Ovary (tissue), 9 donors: ENCODE measurements around the gene TMEM169. TPM values are rescaled to one million over a fixed set of nuclear protein-coding genes. Genes with fewer than 3 reads are reported as not detected.

ENCODE experiments used
- DNase-seq, 5 donors: peaks; one replicate each; pipeline ENCODE4 v3.0.0-alpha.2; 2019 to 2020
- H3K27ac ChIP-seq, 2 donors: fragments of 200-600 bp; one replicate each; pipeline versions ENCODE4 v1.5.1 to v1.8.0; 2019 to 2022
- H3K27me3 ChIP-seq: fragments of 200-600 bp; one replicate; pipeline ENCODE4 v1.8.0; 2022
- H3K36me3 ChIP-seq: fragments of 200-600 bp; sonication (generic); one replicate; pipeline ENCODE4 v1.5.1; 2019
- H3K4me1 ChIP-seq: one replicate; pipeline ENCODE4 v1.8.1; 2013; ENCODE audit warnings: mild to moderate bottlenecking, moderate library complexity; ENCODE audit not compliant: insufficient read depth
- H3K4me3 ChIP-seq: fragments of 200-600 bp; sonication (generic); one replicate; pipeline ENCODE4 v1.5.1; 2017
- H3K9me3 ChIP-seq, 2 donors: fragments of 200-600 bp in 1 of 2; sonication (generic) in 1 of 2; one replicate each; pipeline versions ENCODE4 v1.5.1 to v1.8.1; 2013 to 2019; ENCODE audit warnings: mild to moderate bottlenecking in 1 of 2, moderate library complexity in 1 of 2
- CTCF ChIP-seq, 3 donors: fragments of 450-650 bp in 2 of 3; fragments of 200-600 bp in 1 of 3; IDR thresholded peaks; one replicate each; pipeline versions ENCODE4 v1.5.1 to v1.8.0; 2016 to 2022; ENCODE audit warnings: antibody characterized with exemption in 3 of 3, mild to moderate bottlenecking in 1 of 3
- EP300 ChIP-seq: sonication (generic); formaldehyde crosslinking; IDR thresholded peaks from one replicate; pipeline ENCODE4 v1.6.1; 2017; ENCODE audit warnings: antibody characterized with exemption
- POLR2A ChIP-seq: fragments of 450-650 bp; IDR thresholded peaks from one replicate; pipeline ENCODE4 v1.6.1; 2017; ENCODE audit warnings: antibody characterized with exemption, mild to moderate bottlenecking, moderate library complexity
- WGBS, 3 donors: extraction: QIAGEN DNeasy Blood & Tissue Kit in 1 of 3; methylation state at CpG; one replicate each; pipeline versions ENCODE4 v1.1.5 to v1.1.7; 2013 to 2017; 5-methylcytosine and 5-hydroxymethylcytosine counted together
- intact Hi-C, 4 donors: fragments of 100-400 bp; cut with DNase I; formaldehyde crosslinking; loops; one replicate each; pipeline versions ENCODE4 v1.11.0 to v1.15.1; 2022 to 2023
- polyA plus RNA-seq, 2 donors: library from polyadenylated mRNA; stranded (reverse); fragments of 200-250 nt in 1 of 2; fragments of 350-450 nt in 1 of 2; fragmentation: Illumina TruSeq in 1 of 2; extraction: RNeasy Lipid Tissue Mini Kit (QIAGEN cat#74804) in 1 of 2; gene quantifications; one replicate each; pipeline ENCODE4 v1.2.3, GENCODE V29; 2013 to 2014
- total RNA-seq, 7 donors: library from RNA; depleted of rRNA in 2 of 7; stranded (reverse); fragments of >200 nt in 2 of 7; fragmentation: NEBNext Ultra II Directional in 3 of 7; extraction: Animal tissue kit (Norgen Biotek cat#: 25700) in 3 of 7; gene quantifications; one replicate each; pipeline versions ENCODE4 v1.1.0 to v1.2.4, GENCODE V29; 2016 to 2023
- donor health status: DM: no; HTN: no; CAD: no; lungs with moderate emphysema.
- donor health status: DM: no; HTN: no; CAD: no.
- donor health status: Bipolar disorder and iron deficiency.
- donor health status: DM: yes; HTN: yes; CAD: no.
- donor health status: DM: no; HTN: no; CAD: no.
- donor health status: DM: yes; HTN: yes; CAD: no.

The TMEM169 gene
- total and polyA plus RNA-seq, 9 donors: 0.24 to 0.79 (median 0.37) TPM

DNA sequence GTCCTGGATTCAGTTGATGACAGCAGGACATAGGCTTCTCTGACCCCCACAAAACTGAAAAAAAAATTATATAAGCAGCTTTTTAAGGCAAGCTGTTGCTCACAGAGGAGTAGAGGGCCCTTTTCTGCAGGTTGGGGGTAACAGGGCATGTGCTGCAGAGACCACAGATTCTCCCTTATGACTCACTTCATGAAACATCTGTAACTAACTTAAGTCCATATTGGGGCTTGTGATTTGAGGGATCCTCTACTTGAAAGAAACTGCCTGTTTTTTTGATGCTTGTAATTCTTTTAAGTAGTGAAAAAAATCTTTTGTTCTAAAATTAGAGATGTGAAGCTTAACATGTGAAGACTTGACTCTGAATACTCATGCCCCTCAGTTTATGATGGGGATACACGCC, 60.8 kb downstream of the TMEM169 start:
- 92 to 95% (median 95%) methylated on average over 1 of the region's 1 CpG for WGBS, 3 donors
- H3K4me3 ChIP-seq: no peak overlapping the region
- intact Hi-C loops: no loop called here
- no peaks in the 10 kb centered on the region for H3K9me3 ChIP-seq
- H3K27ac ChIP-seq: no peak overlapping the region
- H3K27me3 ChIP-seq: no peaks in the 10 kb centered on the region
- no peak for DNase-seq
- H3K36me3 ChIP-seq: no peaks in the 10 kb centered on the region
- no peak for TF ChIP-seq POLR2A
- no peak for TF ChIP-seq EP300
- TF ChIP-seq CTCF (IDR thresholded peaks at IDR 0.05): no peak
- H3K4me1 ChIP-seq: no peaks in the 10 kb centered on the region

- Histone ChIP-seq H3K4me3 (no peak overlapping the region), H3K36me3 (no peaks in the 10 kb centered on the region), H3K4me1 (no peaks in the 10 kb centered on the region), H3K27me3 (no peaks in the 10 kb centered on the region), H3K27ac (no peak overlapping the region), H3K9me3 (no peaks in the 10 kb centered on the region)
- no peak for DNase-seq
- WGBS, 3 donors: 87 to 96% (median 93%) methylated on average over 1 of the region's 1 CpG
- TF ChIP-seq EP300: no peak
- TF ChIP-seq POLR2A: no peak
- no peak for TF ChIP-seq CTCF (IDR thresholded peaks at IDR 0.05)
- intact Hi-C loops: no loop called here
Measured at GRCh38 chr2:216144372-216144771, 62.7 kb downstream of the TMEM169 start.

DNA sequence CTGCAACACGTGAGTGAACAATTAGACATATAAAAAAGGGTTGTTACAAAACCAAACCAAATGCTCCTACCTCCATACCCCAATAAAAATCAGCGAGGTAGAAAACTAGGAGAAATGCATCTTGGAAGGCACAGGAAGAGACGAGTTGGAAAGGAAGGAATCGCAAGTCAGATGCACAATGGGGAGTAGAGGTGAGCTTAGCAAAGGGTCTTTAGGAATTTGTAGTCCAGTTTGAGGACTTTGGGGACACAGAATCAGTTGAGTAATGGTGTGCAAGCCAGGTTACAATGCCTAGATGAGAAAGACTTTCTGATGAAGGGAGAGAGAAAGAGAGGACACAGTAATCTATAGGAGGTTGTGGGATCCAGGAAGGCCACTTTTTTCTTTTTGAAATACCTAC, 63.1 kb downstream of the TMEM169 start:
- Histone ChIP-seq H3K4me3 (no peak overlapping the region), H3K36me3 (no peaks in the 10 kb centered on the region), H3K4me1 (no peaks in the 10 kb centered on the region), H3K27me3 (no peaks in the 10 kb centered on the region), H3K27ac (no peak overlapping the region), H3K9me3 (no peaks in the 10 kb centered on the region)
- intact Hi-C loops: no loop called here
- TF ChIP-seq EP300: no peak
- no peak for TF ChIP-seq CTCF (IDR thresholded peaks at IDR 0.05)
- 90 to 96% (median 95%) methylated on average over 4 of the region's 4 CpGs for WGBS, 3 donors
- DNase-seq: no peak

- TF ChIP-seq POLR2A: no peak
- no peak for TF ChIP-seq EP300
- TF ChIP-seq CTCF (IDR thresholded peaks at IDR 0.05): no peak
- DNase-seq: no peak
- 70 to 73% (median 71%) methylated on average over 4 of the region's 4 CpGs for WGBS, 3 donors
- Histone ChIP-seq H3K27ac (no peak overlapping the region), H3K4me1 (no peaks in the 10 kb centered on the region), H3K4me3 (no peak overlapping the region), H3K9me3 (no peaks in the 10 kb centered on the region), H3K27me3 (no peaks in the 10 kb centered on the region), H3K36me3 (no peaks in the 10 kb centered on the region)
- intact Hi-C loops: no loop called here
Measured at GRCh38 chr2:216146573-216146972, 64.9 kb downstream of the TMEM169 start.
